DND-41 (cell line): Measurements from ENCODE around the gene MT4.

Experiments used
- ATAC-seq: fragments of 200-7000 bp; cut with Tn5 transposase; 3 replicates; pipeline ENCODE4 v1.9.1; 2021; ENCODE audit warnings: low read depth; ENCODE audit not compliant: insufficient read depth
- DNase-seq: peaks from one replicate; pipeline ENCODE4 v3.0.0-alpha.2; 2020
- H2AFZ ChIP-seq: 2 replicates; pipeline ENCODE4 v1.6.0; 2012; ENCODE audit warnings: low read depth, low read length
- H3K27ac ChIP-seq: 2 replicates; pipeline ENCODE4 v1.5.1; 2012; ENCODE audit warnings: low read length, inconsistent platforms
- H3K27me3 ChIP-seq: fragments of 200-600 bp; sonication (generic); 2 replicates; pipeline ENCODE4 v1.6.0; 2012; ENCODE audit warnings: low read length, mild to moderate bottlenecking, inconsistent platforms; ENCODE audit not compliant: insufficient read depth, poor library complexity
- H3K36me3 ChIP-seq: 2 replicates; pipeline ENCODE4 v1.5.1; 2012; ENCODE audit warnings: low read length, inconsistent platforms; ENCODE audit not compliant: insufficient read depth
- H3K4me1 ChIP-seq: 2 replicates; pipeline ENCODE4 v1.5.1; 2012; ENCODE audit warnings: mild to moderate bottlenecking, low read length; ENCODE audit not compliant: insufficient read depth
- H3K4me2 ChIP-seq: 2 replicates; pipeline ENCODE4 v1.6.0; 2012; ENCODE audit warnings: mild to moderate bottlenecking, moderate library complexity, low read length, inconsistent platforms; ENCODE audit not compliant: insufficient read depth
- H3K4me3 ChIP-seq, 2 experiments: fragments of 200-600 bp in 1 of 2; shearing (Covaris generic) in 1 of 2; 2 replicates each; pipeline ENCODE4 v1.5.1; 2012 to 2016; ENCODE audit warnings: inconsistent platforms in 2 of 2, low read length in 2 of 2, mild to moderate bottlenecking in 2 of 2, low read depth in 1 of 2, moderate library complexity in 1 of 2
- H3K79me2 ChIP-seq: 2 replicates; pipeline ENCODE4 v1.6.0; 2012; ENCODE audit warnings: low read length, inconsistent platforms; ENCODE audit not compliant: insufficient read depth
- H3K9ac ChIP-seq: 2 replicates; pipeline ENCODE4 v1.6.0; 2012; ENCODE audit warnings: low read depth, mild to moderate bottlenecking, inconsistent platforms, low read length, moderate library complexity
- H3K9me3 ChIP-seq: 2 replicates; pipeline ENCODE4 v1.5.1; 2012; ENCODE audit warnings: low read length, moderate library complexity, mild to moderate bottlenecking, inconsistent platforms; ENCODE audit not compliant: insufficient read depth, severe bottlenecking
- H4K20me1 ChIP-seq: 2 replicates; pipeline ENCODE4 v1.6.0; 2012; ENCODE audit warnings: low read length; ENCODE audit not compliant: insufficient read depth
- CTCF ChIP-seq: IDR thresholded peaks from 2 replicates; pipeline ENCODE4 v1.5.1; 2012; ENCODE audit warnings: borderline replicate concordance, low read length, moderate library complexity, mild to moderate bottlenecking; ENCODE audit not compliant: poor library complexity, severe bottlenecking; ENCODE audit errors: extremely low read depth
- EZH2 ChIP-seq: IDR thresholded peaks from 3 replicates; pipeline ENCODE4 v1.6.1; 2012; ENCODE audit warnings: borderline replicate concordance, low read depth, mild to moderate bottlenecking, moderate library complexity, low read length, inconsistent platforms; ENCODE audit not compliant: severe bottlenecking

The MT4 gene

GRCh38 chr16:56616608-56617211 lies 51.8 kb downstream of the MT4 start:
- TF ChIP-seq CTCF (no peak), EZH2 (no peak)
- no peak overlapping the region for H2AFZ ChIP-seq
- H3K9ac ChIP-seq = no peak overlapping the region
- H3K79me2 ChIP-seq = no peaks in the 10 kb centered on the region
- no peaks in the 10 kb centered on the region for H3K4me1 ChIP-seq
- H3K27me3 ChIP-seq = peaks cover 7% of the 10 kb centered on the region
- H3K4me3 ChIP-seq = no peak overlapping the region
- H3K27ac ChIP-seq = no peak overlapping the region
- H3K36me3 ChIP-seq = no peaks in the 10 kb centered on the region
- DNase-seq = no peak
- H4K20me1 ChIP-seq = no peaks in the 10 kb centered on the region
- no peak overlapping the region for H3K4me2 ChIP-seq
- no peak for ATAC-seq
- no peaks in the 10 kb centered on the region for H3K9me3 ChIP-seq

GRCh38 chr16:56617212-56618085 lies 52.6 kb downstream of the MT4 start:
- ATAC-seq (no peak), DNase-seq (no peak)
- H3K36me3 ChIP-seq = no peaks in the 10 kb centered on the region
- H3K9me3 ChIP-seq = no peaks in the 10 kb centered on the region
- no peak overlapping the region for H3K27ac ChIP-seq
- no peak overlapping the region for H3K9ac ChIP-seq
- no peak for TF ChIP-seq CTCF
- TF ChIP-seq EZH2 = no peak
- no peaks in the 10 kb centered on the region for H3K79me2 ChIP-seq
- no peaks in the 10 kb centered on the region for H4K20me1 ChIP-seq
- H3K27me3 ChIP-seq = peaks cover 7% of the 10 kb centered on the region
- no peak overlapping the region for H3K4me2 ChIP-seq
- H3K4me3 ChIP-seq = no peak overlapping the region
- H2AFZ ChIP-seq = no peak overlapping the region
- no peaks in the 10 kb centered on the region for H3K4me1 ChIP-seq

- no peak for TF ChIP-seq CTCF
- no peak for TF ChIP-seq EZH2
- Histone ChIP-seq H4K20me1 (no peaks in the 10 kb centered on the region), H3K27me3 (peaks cover 7% of the 10 kb centered on the region), H3K4me1 (no peaks in the 10 kb centered on the region), H3K79me2 (no peaks in the 10 kb centered on the region), H3K9ac (no peak overlapping the region), H3K9me3 (no peaks in the 10 kb centered on the region), H2AFZ (no peak overlapping the region), H3K4me3 (no peak overlapping the region), H3K36me3 (no peaks in the 10 kb centered on the region), H3K4me2 (no peak overlapping the region), H3K27ac (no peak overlapping the region)
- DNase-seq (no peak), ATAC-seq (no peak)
These were observed 53.3 kb downstream of the MT4 start for GRCh38 chr16:56618138-56618537.
